SK-N-SH (cell line): ENCODE results near the gene ARHGEF4.

Experiments used
- EP300 ChIP-seq, 2 experiments: IDR thresholded peaks; 2 replicates each; pipeline versions ENCODE4 v1.4.0 to v1.6.1; 2012; ENCODE audit warnings: borderline replicate concordance in 1 of 2, low read depth in 1 of 2, low read length in 1 of 2
- FOXJ3 ChIP-seq: sonication (generic); formaldehyde crosslinking; IDR thresholded peaks from 2 replicates; pipeline ENCODE4 v1.5.1; 2020; ENCODE audit warnings: mild to moderate bottlenecking, missing genetic modification reagents
- GABPA ChIP-seq: IDR thresholded peaks from 2 replicates; pipeline ENCODE4 v1.4.0; 2012; ENCODE audit warnings: low read depth, mild to moderate bottlenecking
- JUND ChIP-seq: IDR thresholded peaks from 2 replicates; pipeline ENCODE4 v1.4.0; 2012
- PBX3 ChIP-seq: IDR thresholded peaks from 2 replicates; pipeline ENCODE4; 2012
- POLR2AphosphoS5 ChIP-seq: IDR thresholded peaks from 2 replicates; pipeline ENCODE4 v1.6.1; 2012; ENCODE audit warnings: low read depth, low read length
- SMC3 ChIP-seq: IDR thresholded peaks from 2 replicates; pipeline ENCODE4 v1.6.1; 2012; ENCODE audit warnings: low read depth, low read length, improper control_type of control experiment
- TAF1 ChIP-seq: IDR thresholded peaks from 2 replicates; pipeline ENCODE4 v1.6.1; 2012; ENCODE audit warnings: low read depth, mild to moderate bottlenecking, low read length, moderate library complexity, borderline replicate concordance
- YY1 ChIP-seq: IDR thresholded peaks from 2 replicates; pipeline ENCODE4 v1.4.0; 2012; ENCODE audit warnings: low read depth, mild to moderate bottlenecking
- ZBTB33 ChIP-seq: IDR thresholded peaks from 2 replicates; pipeline ENCODE4 v1.4.0; 2012; ENCODE audit warnings: low read depth, borderline replicate concordance
- TF ChIP-seq, protein P1 (sequence below): fragments of 200-600 bp; sonication (generic); IDR thresholded peaks from 2 replicates; pipeline ENCODE4 v1.6.1; 2017; ENCODE audit warnings: antibody characterized with exemption, mild to moderate bottlenecking, moderate library complexity
- TF ChIP-seq, protein P2 (sequence below): IDR thresholded peaks from 2 replicates; pipeline ENCODE4 v1.4.0; 2012; ENCODE audit warnings: low read depth
- TF ChIP-seq, protein P3 (sequence below): fragments of 150-350 bp; IDR thresholded peaks from 2 replicates; pipeline ENCODE4 v1.6.1; 2017; ENCODE audit warnings: antibody characterized with exemption, low read length, low read depth, borderline replicate concordance
- TF ChIP-seq, protein P4 (sequence below): IDR thresholded peaks from 2 replicates; pipeline ENCODE4 v1.6.1; 2012; ENCODE audit warnings: mild to moderate bottlenecking, low read depth, low read length, moderate library complexity

DNA sequence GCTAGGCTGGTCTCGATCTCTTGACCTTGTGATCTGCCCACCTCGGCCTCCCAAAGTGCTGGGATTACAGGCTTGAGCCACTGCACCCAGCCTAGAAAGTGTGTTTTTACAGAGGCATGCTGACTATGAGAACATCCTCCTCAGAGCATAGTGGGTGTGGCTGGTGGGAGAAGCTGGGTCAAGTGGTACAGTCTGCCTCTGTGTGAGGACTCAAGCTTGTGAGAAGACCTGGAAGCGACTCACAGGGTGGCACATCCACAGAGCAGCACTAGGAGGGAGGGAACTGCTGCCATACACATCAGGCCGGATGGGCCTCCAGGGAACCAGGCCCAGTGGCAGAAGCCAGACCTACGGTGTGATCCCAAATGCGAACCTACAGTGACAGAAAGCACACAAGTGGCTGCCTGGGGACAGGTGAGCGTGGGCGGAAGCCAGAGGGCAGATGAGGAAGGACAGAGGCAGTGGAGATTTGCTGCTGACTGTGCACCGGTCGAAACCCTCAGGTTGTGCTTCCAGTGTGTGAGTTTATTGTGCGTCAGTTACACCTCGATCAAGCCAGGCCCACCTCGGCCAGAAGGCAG lies 8.9 kb downstream of the ARHGEF4 start:
- TF ChIP-seq, protein P1, sequence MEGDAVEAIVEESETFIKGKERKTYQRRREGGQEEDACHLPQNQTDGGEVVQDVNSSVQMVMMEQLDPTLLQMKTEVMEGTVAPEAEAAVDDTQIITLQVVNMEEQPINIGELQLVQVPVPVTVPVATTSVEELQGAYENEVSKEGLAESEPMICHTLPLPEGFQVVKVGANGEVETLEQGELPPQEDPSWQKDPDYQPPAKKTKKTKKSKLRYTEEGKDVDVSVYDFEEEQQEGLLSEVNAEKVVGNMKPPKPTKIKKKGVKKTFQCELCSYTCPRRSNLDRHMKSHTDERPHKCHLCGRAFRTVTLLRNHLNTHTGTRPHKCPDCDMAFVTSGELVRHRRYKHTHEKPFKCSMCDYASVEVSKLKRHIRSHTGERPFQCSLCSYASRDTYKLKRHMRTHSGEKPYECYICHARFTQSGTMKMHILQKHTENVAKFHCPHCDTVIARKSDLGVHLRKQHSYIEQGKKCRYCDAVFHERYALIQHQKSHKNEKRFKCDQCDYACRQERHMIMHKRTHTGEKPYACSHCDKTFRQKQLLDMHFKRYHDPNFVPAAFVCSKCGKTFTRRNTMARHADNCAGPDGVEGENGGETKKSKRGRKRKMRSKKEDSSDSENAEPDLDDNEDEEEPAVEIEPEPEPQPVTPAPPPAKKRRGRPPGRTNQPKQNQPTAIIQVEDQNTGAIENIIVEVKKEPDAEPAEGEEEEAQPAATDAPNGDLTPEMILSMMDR: no peak
- TF ChIP-seq POLR2AphosphoS5: no peak
- TF ChIP-seq GABPA: no peak
- TF ChIP-seq PBX3: no peak
- no peak for TF ChIP-seq YY1
- TF ChIP-seq, protein P2, sequence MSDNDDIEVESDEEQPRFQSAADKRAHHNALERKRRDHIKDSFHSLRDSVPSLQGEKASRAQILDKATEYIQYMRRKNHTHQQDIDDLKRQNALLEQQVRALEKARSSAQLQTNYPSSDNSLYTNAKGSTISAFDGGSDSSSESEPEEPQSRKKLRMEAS: no peak
- no peak for TF ChIP-seq SMC3
- no peak for TF ChIP-seq ZBTB33
- no peak for TF ChIP-seq TAF1
- no peak for TF ChIP-seq FOXJ3
- TF ChIP-seq EP300 (IDR thresholded peaks at IDR 0.05; ENCODE audit: borderline replicate concordance in 1 of 2, low read depth in 1 of 2, low read length in 1 of 2): no peak
- TF ChIP-seq, protein P3, sequence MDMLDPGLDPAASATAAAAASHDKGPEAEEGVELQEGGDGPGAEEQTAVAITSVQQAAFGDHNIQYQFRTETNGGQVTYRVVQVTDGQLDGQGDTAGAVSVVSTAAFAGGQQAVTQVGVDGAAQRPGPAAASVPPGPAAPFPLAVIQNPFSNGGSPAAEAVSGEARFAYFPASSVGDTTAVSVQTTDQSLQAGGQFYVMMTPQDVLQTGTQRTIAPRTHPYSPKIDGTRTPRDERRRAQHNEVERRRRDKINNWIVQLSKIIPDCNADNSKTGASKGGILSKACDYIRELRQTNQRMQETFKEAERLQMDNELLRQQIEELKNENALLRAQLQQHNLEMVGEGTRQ: no peak
- TF ChIP-seq, protein P4, sequence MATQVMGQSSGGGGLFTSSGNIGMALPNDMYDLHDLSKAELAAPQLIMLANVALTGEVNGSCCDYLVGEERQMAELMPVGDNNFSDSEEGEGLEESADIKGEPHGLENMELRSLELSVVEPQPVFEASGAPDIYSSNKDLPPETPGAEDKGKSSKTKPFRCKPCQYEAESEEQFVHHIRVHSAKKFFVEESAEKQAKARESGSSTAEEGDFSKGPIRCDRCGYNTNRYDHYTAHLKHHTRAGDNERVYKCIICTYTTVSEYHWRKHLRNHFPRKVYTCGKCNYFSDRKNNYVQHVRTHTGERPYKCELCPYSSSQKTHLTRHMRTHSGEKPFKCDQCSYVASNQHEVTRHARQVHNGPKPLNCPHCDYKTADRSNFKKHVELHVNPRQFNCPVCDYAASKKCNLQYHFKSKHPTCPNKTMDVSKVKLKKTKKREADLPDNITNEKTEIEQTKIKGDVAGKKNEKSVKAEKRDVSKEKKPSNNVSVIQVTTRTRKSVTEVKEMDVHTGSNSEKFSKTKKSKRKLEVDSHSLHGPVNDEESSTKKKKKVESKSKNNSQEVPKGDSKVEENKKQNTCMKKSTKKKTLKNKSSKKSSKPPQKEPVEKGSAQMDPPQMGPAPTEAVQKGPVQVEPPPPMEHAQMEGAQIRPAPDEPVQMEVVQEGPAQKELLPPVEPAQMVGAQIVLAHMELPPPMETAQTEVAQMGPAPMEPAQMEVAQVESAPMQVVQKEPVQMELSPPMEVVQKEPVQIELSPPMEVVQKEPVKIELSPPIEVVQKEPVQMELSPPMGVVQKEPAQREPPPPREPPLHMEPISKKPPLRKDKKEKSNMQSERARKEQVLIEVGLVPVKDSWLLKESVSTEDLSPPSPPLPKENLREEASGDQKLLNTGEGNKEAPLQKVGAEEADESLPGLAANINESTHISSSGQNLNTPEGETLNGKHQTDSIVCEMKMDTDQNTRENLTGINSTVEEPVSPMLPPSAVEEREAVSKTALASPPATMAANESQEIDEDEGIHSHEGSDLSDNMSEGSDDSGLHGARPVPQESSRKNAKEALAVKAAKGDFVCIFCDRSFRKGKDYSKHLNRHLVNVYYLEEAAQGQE: no peak
- no peak for TF ChIP-seq JUND
